CD14-positive monocyte (primary cell): Measurements from ENCODE around the gene ATP6V1G1. TPM values are rescaled to one million over a fixed set of nuclear protein-coding genes. Genes with fewer than 3 reads are reported as not detected.

Source experiments
- DNase-seq, 3 donors: peaks; one replicate each; pipeline ENCODE4 v3.0.0-alpha.2; 2011 to 2022
- H2AFZ ChIP-seq: 2 replicates; pipeline ENCODE4 v1.6.0; 2012; ENCODE audit warnings: mild to moderate bottlenecking, low read depth, low read length, inconsistent platforms; ENCODE audit not compliant: insufficient read depth, poor library complexity, severe bottlenecking
- H3K27ac ChIP-seq, 2 donors: 1 replicate in 1 of 2; 2 replicates in 1 of 2; pipeline ENCODE4 v1.5.1; 2012 to 2013; ENCODE audit warnings: low read length in 2 of 2, control low read depth in 1 of 2, inconsistent platforms in 1 of 2, low read depth in 1 of 2, mild to moderate bottlenecking in 1 of 2
- H3K27me3 ChIP-seq, 2 donors: one replicate each; pipeline versions ENCODE4 v1.6.0 to v1.6.1; 2011 to 2013; ENCODE audit warnings: low read length in 2 of 2; ENCODE audit not compliant: control insufficient read depth in 2 of 2, insufficient read depth in 2 of 2
- H3K36me3 ChIP-seq, 2 donors: replicated peaks in 1 of 2; 1 replicate in 1 of 2; 2 replicates in 1 of 2; pipeline versions ENCODE4 v1.5.1 to v1.6.1; 2012 to 2013; ENCODE audit warnings: low read length in 2 of 2, control low read depth in 1 of 2, inconsistent platforms in 1 of 2, mild to moderate bottlenecking in 1 of 2; ENCODE audit not compliant: insufficient read depth in 2 of 2, control insufficient read depth in 1 of 2
- H3K4me1 ChIP-seq, 2 donors: 1 replicate in 1 of 2; 2 replicates in 1 of 2; pipeline versions ENCODE4 v1.5.1 to v1.6.1; 2012 to 2013; ENCODE audit warnings: low read length in 2 of 2, control low read depth in 1 of 2, inconsistent platforms in 1 of 2, mild to moderate bottlenecking in 1 of 2, moderate library complexity in 1 of 2; ENCODE audit not compliant: insufficient read depth in 2 of 2, control insufficient read depth in 1 of 2
- H3K4me2 ChIP-seq: replicated peaks from 2 replicates; pipeline ENCODE3; 2012; ENCODE audit warnings: low read length, moderate library complexity, mild to moderate bottlenecking; ENCODE audit not compliant: poor library complexity, severe bottlenecking; ENCODE audit errors: extremely low read depth
- H3K4me3 ChIP-seq, 3 experiments: fragments of 200-600 bp in 1 of 3; sonication (generic) in 1 of 3; replicated peaks in 1 of 3; 1 replicate in 2 of 3; 2 replicates in 1 of 3; pipeline ENCODE4 v1.5.1; 2011 to 2013; ENCODE audit warnings: low read length in 3 of 3, mild to moderate bottlenecking in 3 of 3, control low read depth in 2 of 3, low read depth in 2 of 3, inconsistent platforms in 1 of 3, moderate library complexity in 1 of 3
- H3K79me2 ChIP-seq: 2 replicates; pipeline ENCODE4 v1.6.0; 2012; ENCODE audit warnings: mild to moderate bottlenecking, control low read depth, inconsistent platforms, low read length, moderate library complexity; ENCODE audit not compliant: insufficient read depth
- H3K9ac ChIP-seq: 2 replicates; pipeline ENCODE4 v1.6.0; 2017; ENCODE audit warnings: low read length, mild to moderate bottlenecking; ENCODE audit not compliant: insufficient read depth, poor library complexity, severe bottlenecking
- H3K9me3 ChIP-seq, 2 donors: replicated peaks in 1 of 2; 1 replicate in 1 of 2; 2 replicates in 1 of 2; pipeline versions ENCODE4 v1.5.1 to v1.6.1; 2012 to 2013; ENCODE audit warnings: low read length in 2 of 2, control low read depth in 1 of 2; ENCODE audit not compliant: control insufficient read depth in 1 of 2, insufficient read depth in 1 of 2
- H4K20me1 ChIP-seq: 2 replicates; pipeline ENCODE4 v1.6.0; 2012; ENCODE audit warnings: mild to moderate bottlenecking, low read length, control low read depth, moderate library complexity; ENCODE audit not compliant: insufficient read depth
- H3K27ac Mint-ChIP-seq, 7 donors: one replicate each; pipeline ENCODE4 v1.8.0; 2020; ENCODE audit warnings: mild to moderate bottlenecking in 7 of 7, mixed read lengths in 7 of 7, moderate library complexity in 6 of 7, inconsistent platforms in 2 of 7
- H3K27me3 Mint-ChIP-seq, 3 donors: one replicate each; pipeline ENCODE4 v1.8.0; 2021 to 2022; ENCODE audit warnings: low read depth in 3 of 3, mild to moderate bottlenecking in 3 of 3, mixed read lengths in 3 of 3, moderate library complexity in 3 of 3, inconsistent platforms in 1 of 3
- H3K36me3 Mint-ChIP-seq, 2 donors: one replicate each; pipeline ENCODE4 v1.8.0; 2020; ENCODE audit warnings: mixed read lengths in 2 of 2, inconsistent platforms in 1 of 2, mild to moderate bottlenecking in 1 of 2
- H3K4me1 Mint-ChIP-seq: one replicate; pipeline ENCODE4 v1.8.0; 2020; ENCODE audit warnings: mild to moderate bottlenecking, mixed read lengths
- H3K4me3 Mint-ChIP-seq, 2 donors: one replicate each; pipeline ENCODE4 v1.8.0; 2020; ENCODE audit warnings: mild to moderate bottlenecking in 2 of 2, mixed read lengths in 2 of 2, moderate library complexity in 1 of 2
- H3K9me3 Mint-ChIP-seq, 7 donors: one replicate each; pipeline ENCODE4 v1.8.0; 2020 to 2022; ENCODE audit warnings: mixed read lengths in 7 of 7, mild to moderate bottlenecking in 6 of 7, moderate library complexity in 6 of 7, inconsistent platforms in 2 of 7
- CTCF ChIP-seq: fragments of 200-600 bp; IDR thresholded peaks from one replicate; pipeline ENCODE4 v1.8.0; 2022; ENCODE audit warnings: antibody characterized with exemption, mild to moderate bottlenecking
- WGBS: methylation state at CpG from one replicate; pipeline ENCODE4 v1.1.5; 2013; ENCODE audit warnings: missing lambda C conversion rate; ENCODE audit not compliant: insufficient coverage; 5-methylcytosine and 5-hydroxymethylcytosine counted together
- intact Hi-C, 2 donors: fragments of 100-400 bp; cut with micrococcal nuclease; formaldehyde crosslinking; loops; one replicate each; pipeline versions ENCODE4 v1.15.0 to v1.15.1; 2023
- polyA plus RNA-seq, 3 donors: library from polyadenylated mRNA; depleted of rRNA in 1 of 3; unstranded in 2 of 3; stranded (reverse) in 1 of 3; fragments of 300-500 nt in 2 of 3; fragments of >200 nt in 1 of 3; fragmentation: Illumina TruSeq in 2 of 3; gene quantifications; 1 replicate in 2 of 3; 2 replicates in 1 of 3; pipeline ENCODE4 v1.2.3, GENCODE V29; 2012 to 2021

The ATP6V1G1 gene
- polyA plus RNA-seq, 3 donors = 146 to 226 (median 214) TPM

- no peak for TF ChIP-seq CTCF
- peak overlapping the region; percentile 87 to 90 for H3K27ac ChIP-seq
- Mint-ChIP-seq H3K9me3 (no peaks in the 10 kb centered on the region), H3K27me3 (peaks cover 0 to 4% (median 2%) of the 10 kb centered on the region in 3 donors), H3K4me3 (peak overlapping the region; percentile 84 to 92), H3K36me3 (peaks cover 12% of the 10 kb centered on the region in 2 donors), H3K4me1 (peaks cover 65% of the 10 kb centered on the region), H3K27ac (peak overlapping the region; percentile 88 to 96 (median 92))
- intact Hi-C loops = loop anchor here in 1 of 2 donors (10.0 kb wide), 1 partner anchor 128 kb away; no protein-coding TSS in a partner anchor
- peak overlapping the region; percentile 82 for H3K4me2 ChIP-seq
- DNase-seq = no peak
- peaks cover 5% of the 10 kb centered on the region for H4K20me1 ChIP-seq
- peak overlapping the region; percentile 89 for H2AFZ ChIP-seq
- peaks cover 34% of the 10 kb centered on the region for H3K79me2 ChIP-seq
- H3K4me1 ChIP-seq = peaks cover 52 to 62% of the 10 kb centered on the region in 2 donors
- H3K9ac ChIP-seq = peak overlapping the region; percentile 80
- peak overlapping the region; percentile 62 to 95 (median 82) for H3K4me3 ChIP-seq
- H3K9me3 ChIP-seq = no peaks in the 10 kb centered on the region
- no peaks in the 10 kb centered on the region for H3K27me3 ChIP-seq
- 0% methylated on average over 1 of the region's 4 CpGs for WGBS
- H3K36me3 ChIP-seq = no peaks in the 10 kb centered on the region
Observed at GRCh38 chr9:114612272-114612923, 24.8 kb downstream of the ATP6V1G1 start.

- Mint-ChIP-seq H3K9me3 (no peaks in the 10 kb centered on the region), H3K27ac (peak overlapping the region in 5 of 7 donors; percentile 20 to 96 (median 43))
- no peak overlapping the region for H3K9ac ChIP-seq
Observed at GRCh38 chr9:114613087-114613486, 25.5 kb downstream of the ATP6V1G1 start.

More at GRCh38 chr9:114613087-114613486, 25.5 kb downstream of the ATP6V1G1 start:
- intact Hi-C loops = loop anchor here in 1 of 2 donors (10.0 kb wide), 1 partner anchor 128 kb away; no protein-coding TSS in a partner anchor
- no peaks in the 10 kb centered on the region for H3K27me3 ChIP-seq
- H3K4me2 ChIP-seq = peak overlapping the region; percentile 82
- peak overlapping the region in 1 of 3 experiments; percentile 82 for H3K4me3 ChIP-seq
- WGBS = 57% methylated on average over 7 of the region's 7 CpGs
- peaks cover 5% of the 10 kb centered on the region for H4K20me1 ChIP-seq
- Mint-ChIP-seq H3K4me1 (peaks cover 62% of the 10 kb centered on the region), H3K4me3 (peak overlapping the region; percentile 84 to 92), H3K36me3 (peaks cover 11 to 12% of the 10 kb centered on the region in 2 donors), H3K27me3 (peaks cover 0 to 4% (median 0%) of the 10 kb centered on the region in 3 donors)
- DNase-seq = no peak
- H2AFZ ChIP-seq = no peak overlapping the region
- H3K27ac ChIP-seq = peak overlapping the region in 1 of 2 donors; percentile 87
- no peak for TF ChIP-seq CTCF
- peaks cover 35% of the 10 kb centered on the region for H3K79me2 ChIP-seq
- H3K36me3 ChIP-seq = no peaks in the 10 kb centered on the region
- H3K9me3 ChIP-seq = no peaks in the 10 kb centered on the region
- peaks cover 59 to 69% of the 10 kb centered on the region in 2 donors for H3K4me1 ChIP-seq
